Neuronal stem cell (in vitro differentiated cells): ENCODE data around the gene RXFP2. TPM values are rescaled to one million over a fixed set of nuclear protein-coding genes. Genes with fewer than 3 reads are reported as not detected.

Source experiments
- DNase-seq: peaks from one replicate; pipeline ENCODE4 v3.0.0-alpha.2; 2013; ENCODE audit warnings: low spot score
- H2AFZ ChIP-seq: one replicate; pipeline ENCODE4 v1.6.1; 2013; ENCODE audit warnings: mild to moderate bottlenecking, low read length, inconsistent platforms
- H2AK5ac ChIP-seq: 2 replicates; pipeline ENCODE4 v1.6.1; 2013; ENCODE audit warnings: low read depth, mild to moderate bottlenecking, inconsistent platforms, low read length, moderate library complexity, mixed read lengths
- H2BK120ac ChIP-seq: 2 replicates; pipeline ENCODE4 v1.6.1; 2013; ENCODE audit warnings: low read depth, mild to moderate bottlenecking, inconsistent platforms, low read length, moderate library complexity, mixed read lengths
- H2BK12ac ChIP-seq: one replicate; pipeline ENCODE4 v1.6.1; 2013; ENCODE audit warnings: low read length, inconsistent platforms
- H2BK15ac ChIP-seq: 2 replicates; pipeline ENCODE4 v1.6.1; 2013; ENCODE audit warnings: mild to moderate bottlenecking, low read length, inconsistent platforms, mixed read lengths
- H2BK5ac ChIP-seq: one replicate; pipeline ENCODE4 v1.6.1; 2013; ENCODE audit warnings: inconsistent platforms, mild to moderate bottlenecking, low read length, moderate library complexity
- H3K14ac ChIP-seq: one replicate; pipeline ENCODE4 v1.6.1; 2013; ENCODE audit warnings: low read length, inconsistent platforms
- H3K18ac ChIP-seq: 2 replicates; pipeline ENCODE4 v1.6.1; 2013; ENCODE audit warnings: low read length, inconsistent platforms
- H3K23ac ChIP-seq: 2 replicates; pipeline ENCODE4 v1.6.1; 2013; ENCODE audit warnings: low read depth, mild to moderate bottlenecking, mixed read lengths, low read length, inconsistent platforms; ENCODE audit not compliant: poor library complexity
- H3K27ac ChIP-seq: replicated peaks from 3 replicates; pipeline ENCODE4 v1.5.1; 2013; ENCODE audit warnings: low read length, inconsistent platforms
- H3K27me3 ChIP-seq, 3 experiments: 2 replicates each; pipeline ENCODE4 v1.6.1; 2013; ENCODE audit warnings: low read length in 3 of 3, mild to moderate bottlenecking in 2 of 3, inconsistent platforms in 1 of 3, low read depth in 1 of 3, mixed read lengths in 1 of 3, moderate library complexity in 1 of 3; ENCODE audit not compliant: control insufficient read depth in 3 of 3, insufficient read depth in 3 of 3
- H3K36me3 ChIP-seq, 2 donors: replicated peaks in 1 of 2; 2 replicates each; pipeline ENCODE4 v1.6.1; 2013; ENCODE audit warnings: low read length in 2 of 2; ENCODE audit not compliant: control insufficient read depth in 2 of 2, insufficient read depth in 2 of 2
- H3K4ac ChIP-seq: 2 replicates; pipeline ENCODE4 v1.6.1; 2013; ENCODE audit warnings: inconsistent platforms, mild to moderate bottlenecking, low read length, moderate library complexity
- H3K4me1 ChIP-seq, 2 donors: 1 replicate in 1 of 2; 2 replicates in 1 of 2; pipeline ENCODE4 v1.6.1; 2013; ENCODE audit warnings: low read length in 2 of 2, low read depth in 1 of 2; ENCODE audit not compliant: control insufficient read depth in 2 of 2, insufficient read depth in 1 of 2
- H3K4me2 ChIP-seq: one replicate; pipeline ENCODE4 v1.6.1; 2013; ENCODE audit warnings: mild to moderate bottlenecking, low read length, inconsistent platforms; ENCODE audit not compliant: insufficient read depth, poor library complexity, severe bottlenecking
- H3K4me3 ChIP-seq, 2 donors: 2 replicates each; pipeline ENCODE4 v1.5.1; 2013; ENCODE audit warnings: low read length in 2 of 2, mild to moderate bottlenecking in 2 of 2, inconsistent platforms in 1 of 2, moderate library complexity in 1 of 2
- H3K79me1 ChIP-seq: one replicate; pipeline ENCODE4 v1.6.1; 2013; ENCODE audit warnings: low read depth, mild to moderate bottlenecking, inconsistent platforms, low read length, moderate library complexity
- H3K9ac ChIP-seq: one replicate; pipeline ENCODE4 v1.6.1; 2013; ENCODE audit warnings: mild to moderate bottlenecking, low read depth, low read length, inconsistent platforms; ENCODE audit not compliant: poor library complexity
- H3K9me3 ChIP-seq, 2 donors: replicated peaks in 1 of 2; 2 replicates each; pipeline versions ENCODE3 to v1.6.1; 2013; ENCODE audit warnings: low read length in 2 of 2, mild to moderate bottlenecking in 2 of 2, inconsistent platforms in 1 of 2, low read depth in 1 of 2, mixed read lengths in 1 of 2, moderate library complexity in 1 of 2; ENCODE audit not compliant: control insufficient read depth in 2 of 2, insufficient read depth in 1 of 2
- H4K8ac ChIP-seq: one replicate; pipeline ENCODE4 v1.6.1; 2013; ENCODE audit warnings: low read depth, mild to moderate bottlenecking, inconsistent platforms, low read length, moderate library complexity
- H4K91ac ChIP-seq: one replicate; pipeline ENCODE4 v1.6.1; 2013; ENCODE audit warnings: low read length, low read depth, mild to moderate bottlenecking, inconsistent platforms; ENCODE audit not compliant: poor library complexity
- WGBS, 2 donors: extraction: QIAGEN DNeasy Blood & Tissue Kit; methylation state at CpG; one replicate each; pipeline ENCODE4 v1.1.7; 2013; ENCODE audit warnings: missing lambda C conversion rate in 2 of 2, mixed read lengths in 1 of 2; ENCODE audit not compliant: insufficient read length in 2 of 2, insufficient replicate concordance in 1 of 2; ENCODE audit errors: extremely low coverage in 2 of 2; 5-methylcytosine and 5-hydroxymethylcytosine counted together
- polyA plus RNA-seq, 2 experiments: library from polyadenylated mRNA; stranded (reverse); fragments of 200-250 nt; gene quantifications; one replicate each; pipeline ENCODE4 v1.2.3, GENCODE V29; 2013

RXFP2 gene, protein sequence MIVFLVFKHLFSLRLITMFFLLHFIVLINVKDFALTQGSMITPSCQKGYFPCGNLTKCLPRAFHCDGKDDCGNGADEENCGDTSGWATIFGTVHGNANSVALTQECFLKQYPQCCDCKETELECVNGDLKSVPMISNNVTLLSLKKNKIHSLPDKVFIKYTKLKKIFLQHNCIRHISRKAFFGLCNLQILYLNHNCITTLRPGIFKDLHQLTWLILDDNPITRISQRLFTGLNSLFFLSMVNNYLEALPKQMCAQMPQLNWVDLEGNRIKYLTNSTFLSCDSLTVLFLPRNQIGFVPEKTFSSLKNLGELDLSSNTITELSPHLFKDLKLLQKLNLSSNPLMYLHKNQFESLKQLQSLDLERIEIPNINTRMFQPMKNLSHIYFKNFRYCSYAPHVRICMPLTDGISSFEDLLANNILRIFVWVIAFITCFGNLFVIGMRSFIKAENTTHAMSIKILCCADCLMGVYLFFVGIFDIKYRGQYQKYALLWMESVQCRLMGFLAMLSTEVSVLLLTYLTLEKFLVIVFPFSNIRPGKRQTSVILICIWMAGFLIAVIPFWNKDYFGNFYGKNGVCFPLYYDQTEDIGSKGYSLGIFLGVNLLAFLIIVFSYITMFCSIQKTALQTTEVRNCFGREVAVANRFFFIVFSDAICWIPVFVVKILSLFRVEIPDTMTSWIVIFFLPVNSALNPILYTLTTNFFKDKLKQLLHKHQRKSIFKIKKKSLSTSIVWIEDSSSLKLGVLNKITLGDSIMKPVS
- not detected for polyA plus RNA-seq (2013, experiment 1 of 2)
- not detected for polyA plus RNA-seq (2013, experiment 2 of 2)

DNA sequence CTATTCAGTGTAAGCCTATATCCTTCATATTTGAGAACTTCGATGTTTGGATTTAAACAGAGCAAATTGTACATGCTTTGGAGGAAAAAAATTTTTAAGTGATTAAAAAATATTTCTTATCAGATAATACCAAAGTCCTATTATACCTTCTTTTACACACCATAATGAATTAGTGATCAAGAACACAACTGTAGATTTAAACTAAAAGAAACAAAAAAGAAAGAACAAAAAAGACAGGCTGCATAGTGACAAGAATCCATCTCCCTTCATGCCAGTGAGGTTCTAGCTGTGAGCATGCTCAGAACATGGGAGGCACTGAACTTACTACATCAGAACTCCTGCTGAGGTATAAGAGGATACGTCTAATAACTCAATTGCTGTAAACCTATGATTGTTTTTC lies at the start of gene RXFP2:
RXFP2 (plus strand) TSS at position 301 of the 400 bp plus-strand sequence; CDS start at position 388, 87 bp downstream.
- Histone ChIP-seq H3K18ac (no peak within 1 kb of the TSS), H3K4me1 (peaks cover 0 to 1% of the 10 kb centered on the region in 2 donors), H3K27me3 (peaks cover 0 to 5% (median 0%) of the 10 kb centered on the region in 3 experiments), H2BK5ac (no peak within 1 kb of the TSS), H3K14ac (no peak within 1 kb of the TSS), H2AFZ (no peak within 1 kb of the TSS), H3K4me2 (no peak within 1 kb of the TSS), H2BK12ac (no peak within 1 kb of the TSS), H3K79me1 (no peaks in the 10 kb centered on the region), H2AK5ac (no peak within 1 kb of the TSS), H3K23ac (no peak within 1 kb of the TSS), H3K4ac (no peak within 1 kb of the TSS), H4K8ac (no peak within 1 kb of the TSS), H3K36me3 (no peaks in the 10 kb centered on the region), H3K9me3 (no peaks in the 10 kb centered on the region), H3K4me3 (no peak within 1 kb of the TSS), H3K9ac (no peak within 1 kb of the TSS), H2BK120ac (no peak within 1 kb of the TSS), H3K27ac (no peak within 1 kb of the TSS), H4K91ac (no peak within 1 kb of the TSS), H2BK15ac (no peak within 1 kb of the TSS)
- DNase-seq = no peak
- no CpG with 5 or more reads among the region's 2 CpGs for WGBS, 2 donors

DNA sequence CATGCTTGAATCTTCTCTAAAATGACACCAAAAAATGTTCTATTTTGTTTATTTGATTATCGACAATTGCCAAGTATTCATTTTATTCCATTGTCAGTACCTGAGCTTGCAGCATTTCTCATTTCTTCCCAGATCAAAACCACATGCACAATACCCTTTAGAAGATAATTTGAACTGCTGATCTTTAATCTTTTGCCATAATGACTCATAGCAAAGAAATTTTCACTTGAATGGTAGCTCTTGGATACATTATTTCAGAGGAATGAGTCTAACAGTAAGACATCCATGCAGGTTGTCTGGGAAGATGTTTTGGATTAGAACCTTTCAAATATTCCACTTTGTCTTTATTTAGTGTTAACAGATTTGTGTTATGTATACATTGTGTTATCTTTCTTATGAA lies 42.0 kb upstream of the RXFP2 start:
- Histone ChIP-seq H2BK120ac (no peak overlapping the region), H2BK5ac (no peak overlapping the region), H3K9me3 (peaks cover 0 to 3% of the 10 kb centered on the region in 2 donors), H2BK15ac (no peak overlapping the region), H3K14ac (no peak overlapping the region), H3K23ac (no peak overlapping the region), H4K91ac (no peak overlapping the region), H3K36me3 (no peaks in the 10 kb centered on the region), H2AK5ac (no peak overlapping the region), H3K27me3 (no peaks in the 10 kb centered on the region), H2AFZ (no peak overlapping the region), H3K27ac (no peak overlapping the region), H3K4me1 (peaks cover 0 to 2% of the 10 kb centered on the region in 2 donors), H3K4ac (no peak overlapping the region), H3K4me2 (no peak overlapping the region), H2BK12ac (no peak overlapping the region), H3K79me1 (no peaks in the 10 kb centered on the region), H3K9ac (no peak overlapping the region), H4K8ac (no peak overlapping the region), H3K4me3 (no peak overlapping the region), H3K18ac (no peak overlapping the region)
- WGBS, 2 donors = no CpG with 5 or more reads among the region's 1 CpG
- DNase-seq = no peak

DNA sequence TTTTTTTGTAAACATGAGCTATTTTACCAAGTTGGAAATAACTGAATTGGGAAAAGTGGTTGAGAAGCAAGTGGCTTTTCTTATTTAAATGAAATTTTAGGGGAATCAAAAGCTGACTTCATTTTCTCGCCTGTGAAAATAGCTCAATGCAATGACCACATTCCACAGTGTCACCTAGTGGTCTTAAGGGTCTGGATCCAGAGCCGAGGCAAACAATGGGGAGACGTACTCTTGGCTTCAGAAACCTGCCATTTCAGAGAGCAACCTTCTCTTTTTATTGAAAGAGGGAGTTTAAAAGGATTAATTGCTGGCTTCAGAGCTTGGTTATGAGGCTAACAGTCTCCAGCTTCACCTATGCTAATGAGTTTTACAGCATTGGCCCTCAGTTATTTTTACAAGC lies 39.7 kb upstream of the RXFP2 start:
- Histone ChIP-seq H3K4me2 (no peak overlapping the region), H3K4ac (no peak overlapping the region), H3K9me3 (peaks cover 0 to 3% of the 10 kb centered on the region in 2 donors), H3K4me1 (peaks cover 0 to 2% of the 10 kb centered on the region in 2 donors), H3K36me3 (no peaks in the 10 kb centered on the region), H2BK120ac (no peak overlapping the region), H4K8ac (no peak overlapping the region), H3K18ac (no peak overlapping the region), H3K79me1 (no peaks in the 10 kb centered on the region), H2BK12ac (no peak overlapping the region), H3K4me3 (no peak overlapping the region), H3K27me3 (no peaks in the 10 kb centered on the region), H2AK5ac (no peak overlapping the region), H3K27ac (no peak overlapping the region), H2BK15ac (no peak overlapping the region), H2BK5ac (no peak overlapping the region), H3K23ac (no peak overlapping the region), H3K14ac (no peak overlapping the region), H3K9ac (no peak overlapping the region), H4K91ac (no peak overlapping the region), H2AFZ (no peak overlapping the region)
- WGBS, 2 donors = no CpG with 5 or more reads among the region's 3 CpGs
- peak; percentile 23 for DNase-seq

DNA sequence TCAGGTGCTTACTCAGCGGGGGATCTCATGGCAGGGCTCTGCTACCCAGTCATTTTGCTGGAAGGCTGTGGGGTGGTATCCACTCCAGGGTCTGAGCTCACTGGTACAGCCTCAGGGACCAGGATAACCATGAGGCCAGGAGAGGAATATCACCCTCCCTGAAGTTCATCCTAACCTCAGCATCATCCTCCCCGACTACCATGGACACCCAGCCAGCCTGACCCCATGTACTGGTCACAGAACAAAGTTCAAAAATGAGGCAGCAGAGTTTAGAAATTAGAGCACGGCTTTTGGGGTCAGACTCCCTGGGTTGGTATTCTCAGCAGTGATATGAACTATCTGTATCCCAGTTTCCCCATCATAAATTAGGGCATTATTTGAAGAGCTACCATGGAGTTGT lies 35.5 kb upstream of the RXFP2 start:
- no peak overlapping the region for H3K14ac ChIP-seq
- peak overlapping the region; percentile 49 for H2BK12ac ChIP-seq
- H3K79me1 ChIP-seq = no peaks in the 10 kb centered on the region
- H3K4me1 ChIP-seq = no peaks in the 10 kb centered on the region
- H3K9me3 ChIP-seq = no peaks in the 10 kb centered on the region
- H3K23ac ChIP-seq = no peak overlapping the region
- no peak overlapping the region for H3K4ac ChIP-seq
- H3K4me3 ChIP-seq = no peak overlapping the region
- H2BK5ac ChIP-seq = no peak overlapping the region
- H2AK5ac ChIP-seq = no peak overlapping the region
- H3K27me3 ChIP-seq = no peaks in the 10 kb centered on the region
- no peak overlapping the region for H2BK15ac ChIP-seq
- H3K36me3 ChIP-seq = no peaks in the 10 kb centered on the region
- no peak overlapping the region for H3K9ac ChIP-seq
- no peak overlapping the region for H2BK120ac ChIP-seq
- H3K4me2 ChIP-seq = no peak overlapping the region
- no peak for DNase-seq
- no peak overlapping the region for H3K18ac ChIP-seq
- no peak overlapping the region for H3K27ac ChIP-seq
- no peak overlapping the region for H4K8ac ChIP-seq
- H2AFZ ChIP-seq = no peak overlapping the region
- H4K91ac ChIP-seq = no peak overlapping the region
- no CpG with 5 or more reads among the region's 3 CpGs for WGBS, 2 donors
